AG08396 (cell line): ENCODE data around the gene DVL2.
A peak's percentile ranks its signal among the peaks of the same experiment; 100 is the strongest.

Experiments used
- DNase-seq: peaks from one replicate; pipeline ENCODE4 v3.0.0; 2012; ENCODE audit warnings: low spot score, mixed read lengths

Gene DVL2

DNA sequence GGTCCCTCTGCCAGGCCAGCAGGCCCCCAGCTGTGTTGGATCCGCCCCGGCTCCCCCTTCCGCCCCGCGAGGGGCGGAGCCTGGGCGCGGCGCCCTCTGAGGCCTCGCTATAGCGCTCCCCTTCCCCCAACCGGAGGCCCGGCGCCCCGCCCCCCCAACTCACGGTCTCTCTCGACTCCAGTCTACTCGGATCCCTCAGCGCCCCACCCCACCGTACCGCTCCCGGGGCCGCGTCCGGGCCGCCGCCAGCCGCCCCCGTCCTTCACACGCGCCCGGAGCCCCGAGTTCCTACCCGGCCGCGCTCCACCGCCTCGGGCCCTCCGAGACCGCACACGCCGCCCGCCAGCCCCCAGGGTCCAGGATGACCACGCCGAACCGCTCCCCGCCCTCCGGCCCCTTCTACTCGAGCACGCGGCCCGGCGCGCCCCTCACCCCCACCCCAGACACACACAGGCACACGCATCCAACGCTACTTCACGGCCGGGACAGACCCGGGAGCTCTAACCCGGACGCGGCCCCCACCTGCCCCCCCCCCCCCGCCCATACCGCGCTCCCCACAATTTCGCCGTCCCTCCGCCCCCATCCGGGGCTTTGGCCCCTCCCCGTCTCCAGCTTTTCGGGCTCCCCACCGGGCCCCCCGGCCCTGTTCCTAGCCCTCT lies 3.6 kb upstream of the DVL2 start:
- peak; percentile 80 for DNase-seq

DNA sequence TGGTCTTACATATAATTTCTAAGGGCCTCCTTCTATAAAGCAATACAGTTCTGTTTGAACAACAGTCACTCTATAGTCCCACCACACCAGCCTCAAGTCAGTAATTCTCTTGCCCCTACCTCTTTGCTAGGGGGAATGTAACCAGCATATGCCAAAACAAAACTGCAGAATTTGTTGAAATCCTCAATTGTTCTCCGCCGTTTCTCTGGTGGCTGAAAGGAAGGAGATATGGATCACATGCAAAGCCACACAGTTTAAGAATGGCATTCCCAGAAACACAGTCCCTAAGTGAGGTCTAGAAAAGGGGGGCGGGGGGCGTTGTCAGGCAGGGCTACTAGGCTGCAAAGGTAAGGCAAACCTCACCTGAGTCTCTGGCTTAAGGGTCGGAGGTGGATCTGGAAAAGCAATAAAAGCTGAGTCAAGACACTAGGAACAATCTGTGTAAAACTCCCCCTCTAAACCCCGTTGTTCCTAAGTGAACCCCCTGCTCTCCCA lies 3.0 kb upstream of the DVL2 start:
- DNase-seq: no peak

DNA sequence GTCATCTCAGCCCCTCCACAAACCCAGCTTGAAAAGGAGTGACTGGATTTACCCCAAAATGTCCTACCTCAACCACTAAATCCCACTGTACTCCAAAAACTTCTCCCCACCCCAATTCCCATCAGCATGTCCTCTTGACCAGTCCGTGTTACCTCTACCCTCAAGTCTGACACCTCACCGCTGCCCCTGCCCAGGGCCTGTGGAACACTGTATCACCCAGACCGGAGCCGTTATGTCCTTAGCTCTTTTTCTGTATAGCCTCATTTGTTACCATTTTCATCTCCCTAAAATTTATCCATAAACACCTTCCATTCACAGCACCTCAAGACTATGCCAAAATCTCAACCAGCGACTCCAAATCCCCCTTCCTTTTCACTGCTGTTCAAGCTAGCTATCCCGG lies 2.5 kb upstream of the DVL2 start:
- DNase-seq: no peak

DNA sequence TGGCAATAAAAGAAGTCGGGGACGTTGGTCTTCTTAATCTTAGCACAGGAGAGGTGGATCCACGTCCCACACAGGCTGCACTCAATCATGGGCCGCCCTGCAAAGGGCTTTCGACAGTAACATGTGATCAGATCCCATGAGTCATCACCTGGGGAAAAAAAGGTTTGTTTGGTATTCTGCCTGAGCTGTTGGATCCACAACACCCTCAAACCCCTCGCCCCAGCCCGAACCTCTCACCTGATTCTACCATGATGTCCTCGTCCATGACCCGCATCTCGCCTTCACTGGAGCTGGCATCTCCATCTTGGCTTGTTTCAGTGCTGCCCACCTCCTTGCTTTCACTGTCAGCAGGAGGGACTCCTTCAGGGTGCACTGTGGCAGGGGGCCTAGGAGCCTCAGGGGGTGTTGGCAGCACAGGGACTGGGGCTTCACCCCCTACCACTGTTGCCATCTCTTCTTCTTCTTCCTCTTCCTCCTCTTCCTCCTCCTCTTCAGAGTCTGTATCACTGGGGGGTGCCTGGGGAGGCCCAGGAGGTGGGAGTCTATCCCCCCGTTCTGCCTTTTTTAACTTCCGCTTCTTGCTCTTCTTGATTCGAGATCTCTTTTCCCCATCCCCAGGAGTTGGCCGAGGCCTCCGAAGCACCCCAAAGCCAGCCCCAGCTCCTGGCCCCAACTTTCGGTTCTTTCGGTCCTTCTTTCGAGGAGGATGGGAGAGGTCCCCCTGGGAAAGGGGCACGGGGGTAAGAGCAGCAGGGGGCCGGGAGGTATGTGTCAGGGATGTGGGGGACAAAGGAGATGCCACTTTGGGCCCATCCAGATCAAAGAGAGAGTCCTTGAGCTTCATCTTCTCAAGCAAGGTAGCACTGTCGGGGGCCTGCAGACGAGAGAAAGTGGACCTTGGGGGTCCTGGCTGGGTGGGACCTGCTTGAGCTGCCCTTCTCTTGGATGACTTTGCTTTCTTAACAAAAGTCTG lies 1.7 kb upstream of the DVL2 start:
- no peak for DNase-seq

DNA sequence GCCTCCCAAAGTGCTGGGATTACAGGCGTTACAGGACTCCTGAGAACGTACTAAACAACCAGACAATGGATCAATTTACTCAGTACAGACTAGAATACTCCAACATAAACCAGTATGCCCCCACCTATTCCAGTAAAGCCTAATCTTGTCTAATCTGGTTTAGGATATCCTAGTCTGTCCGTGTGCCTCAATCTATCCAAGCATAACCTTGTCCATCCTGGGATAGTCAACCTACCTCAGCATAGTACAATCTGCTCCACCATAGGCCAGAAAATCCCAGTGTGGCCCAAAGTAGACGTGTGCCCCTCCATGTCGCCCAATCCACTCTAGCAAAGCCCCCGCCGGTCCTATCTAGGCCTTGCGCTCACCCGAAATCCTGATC lies 625 bp downstream of the DVL2 start:
- no peak for DNase-seq

DNA sequence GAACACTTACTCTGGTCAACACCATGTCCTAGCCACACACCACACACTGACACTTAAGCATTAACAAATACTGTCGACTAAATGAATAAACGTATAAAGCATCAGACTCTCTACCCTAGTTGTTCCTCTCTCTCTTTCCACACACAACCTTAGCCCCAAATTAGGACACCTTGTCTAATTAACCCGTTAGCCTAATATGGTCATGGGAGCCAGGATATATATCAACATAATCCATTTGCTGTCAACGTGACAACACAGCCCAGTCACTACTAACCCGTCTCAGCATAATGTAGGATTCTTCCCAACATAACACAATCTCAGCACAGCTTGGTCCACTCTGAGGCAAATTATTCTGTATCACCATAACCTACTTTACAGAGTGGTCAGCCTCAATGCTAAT lies 2.2 kb downstream of the DVL2 start:
- DNase-seq: no peak

DNA sequence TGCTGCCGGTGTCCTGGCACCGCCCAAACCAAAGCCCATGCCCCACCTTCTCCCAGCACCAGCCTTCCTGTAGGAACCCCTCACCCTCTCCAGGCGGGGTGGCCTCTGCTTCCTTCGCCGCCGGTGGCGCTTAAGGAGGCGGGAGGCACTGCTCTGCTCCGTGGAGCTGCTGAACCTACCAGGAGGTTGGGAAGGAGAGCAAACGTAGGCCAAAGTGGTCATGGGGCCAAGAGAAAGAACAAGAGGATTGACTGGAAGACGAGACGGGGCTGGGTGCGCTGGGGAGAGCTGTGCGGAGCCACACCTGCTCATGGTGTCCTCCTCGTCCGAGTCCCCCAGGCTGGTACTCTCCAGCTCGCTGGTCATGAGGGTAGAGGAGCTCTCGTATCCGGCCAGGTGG lies 4.8 kb downstream of the DVL2 start:
- DNase-seq: no peak

DNA sequence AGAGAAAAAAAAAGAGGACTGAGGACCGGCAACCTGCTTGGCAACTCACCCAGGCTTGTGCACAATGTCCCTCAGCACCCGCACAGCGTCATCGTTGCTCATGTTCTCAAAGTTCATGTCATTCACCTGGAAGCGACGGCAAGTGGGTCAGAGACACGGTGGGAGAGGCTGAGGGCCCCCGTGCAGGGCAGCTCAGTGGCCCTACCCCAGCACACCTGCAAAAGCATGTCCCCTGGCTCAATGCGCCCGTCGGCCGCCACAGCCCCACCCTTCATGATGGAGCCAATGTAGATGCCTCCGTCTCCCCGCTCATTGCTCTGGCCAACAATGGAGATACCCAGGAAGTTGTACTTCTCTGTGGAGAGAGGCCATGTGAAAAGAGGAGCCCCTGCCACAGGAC lies 5.4 kb downstream of the DVL2 start:
- no peak for DNase-seq

DNA sequence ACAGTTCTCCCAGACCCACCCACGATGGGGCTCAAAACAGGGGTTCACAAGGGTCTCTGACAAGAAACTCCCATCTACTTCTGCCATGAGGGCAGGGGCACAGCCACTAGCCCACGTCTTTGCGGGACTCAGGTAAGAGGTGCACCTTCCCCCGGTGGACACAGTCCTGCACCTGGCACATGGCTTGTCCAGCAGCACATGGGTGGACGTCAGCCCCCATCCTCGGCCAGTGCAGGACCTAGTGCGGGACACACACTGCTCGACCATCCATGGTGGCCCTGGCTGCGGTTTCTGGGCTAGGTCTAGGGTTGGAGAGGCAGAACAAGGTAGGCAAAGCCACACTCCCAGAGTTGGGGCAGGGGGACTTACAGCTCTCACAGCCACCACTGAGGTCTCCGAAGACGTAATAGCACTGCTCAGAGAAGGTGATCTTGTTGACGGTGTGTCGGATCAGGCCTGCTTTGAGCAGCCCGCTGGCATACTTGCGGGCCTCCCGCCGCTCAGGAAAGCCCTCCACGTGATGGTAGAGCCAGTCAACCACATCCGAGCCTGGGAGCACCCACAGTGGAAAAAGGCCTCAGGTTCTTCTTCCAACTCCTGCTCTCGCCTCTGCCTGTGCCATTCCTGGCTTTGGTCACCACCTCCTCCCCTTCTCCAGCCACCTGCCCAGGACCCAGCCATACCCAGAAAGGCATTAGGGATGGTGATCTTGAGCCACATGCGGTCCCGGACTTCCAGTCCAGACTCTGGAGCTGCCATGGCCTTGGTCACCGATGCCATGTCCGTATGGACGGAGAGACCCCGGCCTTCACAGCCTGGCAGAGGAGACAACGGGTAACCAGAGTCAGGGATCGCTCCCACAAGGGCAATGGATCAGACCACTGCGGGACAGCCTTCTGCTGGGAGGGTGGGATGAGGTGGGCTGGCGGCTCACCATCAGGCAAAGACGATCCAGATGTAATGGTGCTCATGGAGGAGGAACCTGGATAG lies 7.3 kb downstream of the DVL2 start:
- no peak for DNase-seq

DNA sequence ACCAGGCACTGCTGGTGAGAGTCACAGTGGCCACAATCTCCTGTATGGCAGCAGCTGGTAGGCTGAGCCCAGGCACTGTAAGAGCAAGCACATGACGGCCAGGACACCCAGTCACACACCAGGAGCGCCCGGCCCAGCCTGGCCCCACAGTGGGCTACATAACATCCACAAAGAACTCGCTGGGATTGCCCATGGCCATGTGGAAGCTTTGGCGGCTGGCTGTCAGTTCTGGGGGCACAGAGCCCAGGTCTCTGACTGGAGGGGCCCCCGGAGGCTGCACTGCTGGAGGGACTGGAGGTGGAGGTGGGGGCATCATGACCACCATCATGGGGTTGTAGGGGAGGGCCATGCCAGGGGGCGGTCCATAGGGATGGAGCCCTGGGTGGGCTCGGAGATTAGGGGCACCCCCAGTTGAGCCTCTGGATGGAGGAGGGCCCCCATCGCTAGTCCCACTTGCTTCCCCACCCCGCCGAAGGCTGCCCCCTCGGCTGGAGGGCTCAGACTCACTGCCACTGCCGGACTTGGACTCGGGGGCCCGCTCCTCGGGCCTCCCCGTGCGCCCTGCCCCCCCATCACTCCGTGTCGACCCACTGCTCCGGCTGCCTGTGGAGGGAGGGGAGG lies 8.5 kb downstream of the DVL2 start:
- no peak for DNase-seq

DNA sequence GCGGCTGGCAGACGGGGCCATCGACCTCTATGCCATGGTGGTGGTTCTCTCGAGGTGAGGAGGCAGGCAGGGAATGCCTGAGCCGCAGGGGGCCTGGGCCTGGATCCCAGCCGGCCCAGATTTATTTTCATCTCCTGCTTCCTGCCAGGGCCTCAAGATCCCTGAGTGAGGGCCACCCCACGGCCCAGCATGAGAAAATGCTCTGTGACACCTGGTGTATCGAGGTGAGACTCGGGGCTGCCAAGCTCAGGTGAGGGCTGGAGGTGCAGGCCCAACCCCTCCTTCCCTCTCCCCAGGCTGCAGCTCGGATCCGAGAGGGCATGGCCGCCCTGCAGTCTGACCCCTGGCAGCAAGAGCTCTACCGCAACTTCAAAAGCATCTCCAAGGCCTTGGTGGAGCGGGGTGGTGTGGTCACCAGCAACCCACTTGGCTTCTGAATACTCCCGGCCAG lies 9.6 kb downstream of the DVL2 start:
- DNase-seq: no peak

DNA sequence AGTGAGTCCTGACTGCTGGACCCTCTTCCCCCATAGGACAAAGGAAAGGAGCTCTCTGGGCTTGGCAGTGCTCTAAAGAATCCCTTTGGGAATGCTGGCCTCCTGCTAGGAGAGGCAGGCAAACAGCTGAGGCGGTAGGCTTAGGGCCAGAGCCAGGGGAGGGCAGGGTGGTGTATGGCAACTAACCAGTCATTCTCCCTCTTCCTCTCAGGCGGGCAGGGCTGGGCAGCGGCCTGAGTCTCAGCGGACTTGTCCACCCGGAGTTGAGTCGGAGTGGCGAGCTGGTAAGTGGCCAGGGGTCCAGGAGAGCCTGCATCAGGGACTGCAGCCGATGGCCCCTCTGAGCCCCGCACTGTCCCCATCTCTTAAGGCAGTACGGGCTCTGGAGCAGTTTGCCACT lies 10.2 kb downstream of the DVL2 start:
- no peak for DNase-seq

DNA sequence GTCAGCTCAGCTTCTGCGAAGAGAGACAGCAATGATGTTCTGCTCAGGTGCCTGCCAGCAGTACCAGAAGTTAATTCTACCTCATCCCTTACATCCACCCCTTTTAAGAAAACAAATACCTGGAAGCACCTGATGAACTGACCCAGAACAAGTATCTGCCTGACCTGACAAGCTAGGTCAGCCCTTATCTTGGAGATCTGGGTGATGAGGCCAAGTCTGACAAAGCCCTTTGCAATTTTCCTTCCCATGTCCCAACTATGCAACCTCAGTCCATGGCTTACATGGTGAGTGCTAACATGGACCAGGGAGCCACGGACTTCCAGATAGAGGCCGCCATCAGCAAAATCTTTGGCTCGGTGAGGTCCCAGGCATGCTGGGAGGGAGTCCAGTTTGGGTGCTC lies 10.9 kb downstream of the DVL2 start:
- DNase-seq: no peak

DNA sequence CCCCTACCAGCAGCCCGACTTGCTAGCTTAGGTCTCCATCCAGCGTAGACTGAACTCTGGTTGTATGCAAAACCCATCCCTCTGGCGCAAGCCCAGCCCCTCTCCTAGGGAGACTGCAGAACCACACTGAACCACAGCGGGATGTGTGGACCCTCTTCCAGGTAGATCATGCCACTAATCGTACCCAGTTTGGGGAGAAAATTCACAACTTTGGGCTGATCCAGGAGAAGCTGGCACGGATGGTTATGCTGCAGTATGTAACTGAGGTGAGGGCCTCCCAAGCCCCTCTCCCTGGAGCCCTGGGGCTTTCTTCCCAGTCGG lies 11.4 kb downstream of the DVL2 start:
- DNase-seq: no peak

DNA sequence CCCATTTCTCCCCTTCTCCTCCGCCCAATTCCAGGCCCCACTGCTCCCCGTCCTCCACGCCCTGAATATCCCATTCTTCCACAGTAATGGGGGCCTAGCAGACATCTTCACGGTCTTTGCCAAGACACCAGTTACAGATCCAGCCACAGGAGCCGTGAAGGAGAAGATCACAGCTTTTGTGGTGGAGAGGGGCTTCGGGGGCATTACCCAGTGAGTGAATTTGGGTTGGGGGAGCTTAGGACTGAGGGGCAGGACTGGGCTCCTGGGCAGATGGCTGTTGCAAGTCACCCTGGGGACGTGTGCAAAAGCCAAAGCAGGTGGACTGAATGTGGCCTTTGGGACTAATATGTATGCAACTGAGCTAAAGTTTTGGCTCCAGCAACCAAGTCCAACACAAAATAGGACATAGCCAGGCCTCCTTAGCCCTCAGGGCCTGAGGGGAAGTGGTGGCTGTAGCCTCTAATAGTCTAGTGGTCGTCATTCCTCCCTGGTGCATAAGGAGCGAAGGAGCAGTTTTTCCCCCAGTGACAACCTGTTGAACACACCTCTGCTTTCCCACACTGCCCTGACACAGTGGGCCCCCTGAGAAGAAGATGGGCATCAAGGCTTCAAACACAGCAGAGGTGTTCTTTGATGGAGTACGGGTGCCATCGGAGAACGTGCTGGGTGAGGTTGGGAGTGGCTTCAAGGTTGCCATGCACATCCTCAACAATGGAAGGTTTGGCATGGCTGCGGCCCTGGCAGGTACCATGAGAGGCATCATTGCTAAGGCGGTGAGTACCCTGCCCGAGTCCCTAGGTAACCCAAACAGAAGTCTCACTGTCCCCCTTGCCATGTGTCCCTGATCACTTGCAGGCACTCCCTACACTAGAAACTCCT lies 12.0 kb downstream of the DVL2 start:
- DNase-seq: no peak

DNA sequence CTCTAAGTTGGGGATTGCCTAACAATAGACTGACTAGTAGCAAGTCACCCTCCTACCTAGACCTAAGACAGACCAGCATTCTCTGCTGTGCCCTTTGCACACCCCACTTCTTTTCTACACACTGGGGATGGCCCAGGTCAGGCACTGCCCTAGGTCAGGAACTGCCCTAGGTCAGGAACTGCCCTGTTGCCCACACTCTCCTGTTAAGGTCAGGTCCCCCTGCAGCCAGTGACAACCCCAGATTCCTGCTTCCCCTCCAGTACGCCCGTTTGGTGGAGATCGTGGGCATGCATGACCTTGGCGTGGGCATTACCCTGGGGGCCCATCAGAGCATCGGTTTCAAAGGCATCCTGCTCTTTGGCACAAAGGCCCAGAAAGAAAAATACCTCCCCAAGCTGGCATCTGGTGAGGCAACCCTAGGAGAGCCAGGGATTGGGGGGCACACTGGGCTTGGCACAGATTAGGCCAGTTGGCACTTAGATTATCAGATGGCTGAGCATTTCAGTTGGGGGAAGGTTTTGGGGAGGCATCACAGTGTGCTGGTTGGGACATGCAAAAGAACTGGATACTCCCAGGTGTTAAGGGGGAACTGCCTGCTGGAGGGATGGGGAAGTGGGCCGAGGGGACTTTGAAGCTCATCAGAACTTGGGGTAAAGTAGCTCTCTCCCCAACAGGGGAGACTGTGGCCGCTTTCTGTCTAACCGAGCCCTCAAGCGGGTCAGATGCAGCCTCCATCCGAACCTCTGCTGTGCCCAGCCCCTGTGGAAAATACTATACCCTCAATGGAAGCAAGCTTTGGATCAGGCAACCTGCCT lies 12.8 kb downstream of the DVL2 start:
- DNase-seq: no peak

DNA sequence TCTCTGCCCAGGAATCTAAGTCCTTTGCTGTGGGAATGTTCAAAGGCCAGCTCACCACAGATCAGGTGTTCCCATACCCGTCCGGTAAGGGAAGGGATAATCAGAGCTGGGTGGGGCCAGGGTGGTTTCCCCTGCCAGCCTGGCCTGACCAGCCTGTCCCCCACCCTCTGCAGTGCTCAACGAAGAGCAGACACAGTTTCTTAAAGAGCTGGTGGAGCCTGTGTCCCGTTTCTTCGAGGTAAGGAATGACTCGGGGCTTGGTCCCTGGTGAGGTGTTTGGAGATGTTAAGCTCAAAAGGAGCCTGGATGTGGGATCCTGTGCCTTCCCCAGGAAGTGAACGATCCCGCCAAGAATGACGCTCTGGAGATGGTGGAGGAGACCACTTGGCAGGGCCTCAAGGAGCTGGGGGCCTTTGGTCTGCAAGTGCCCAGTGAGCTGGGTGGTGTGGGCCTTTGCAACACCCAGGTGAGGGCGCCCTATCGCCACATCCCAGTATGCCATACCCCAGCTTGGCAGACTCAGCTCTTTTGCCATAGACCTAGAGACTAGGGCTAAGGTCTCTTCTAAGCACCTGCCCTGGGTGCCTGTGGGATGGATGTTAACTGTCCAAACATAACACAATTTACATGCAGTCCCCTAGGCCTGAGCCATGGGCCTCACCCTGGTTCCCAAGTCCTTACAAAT lies 13.6 kb downstream of the DVL2 start:
- DNase-seq: peak; percentile 64

DNA sequence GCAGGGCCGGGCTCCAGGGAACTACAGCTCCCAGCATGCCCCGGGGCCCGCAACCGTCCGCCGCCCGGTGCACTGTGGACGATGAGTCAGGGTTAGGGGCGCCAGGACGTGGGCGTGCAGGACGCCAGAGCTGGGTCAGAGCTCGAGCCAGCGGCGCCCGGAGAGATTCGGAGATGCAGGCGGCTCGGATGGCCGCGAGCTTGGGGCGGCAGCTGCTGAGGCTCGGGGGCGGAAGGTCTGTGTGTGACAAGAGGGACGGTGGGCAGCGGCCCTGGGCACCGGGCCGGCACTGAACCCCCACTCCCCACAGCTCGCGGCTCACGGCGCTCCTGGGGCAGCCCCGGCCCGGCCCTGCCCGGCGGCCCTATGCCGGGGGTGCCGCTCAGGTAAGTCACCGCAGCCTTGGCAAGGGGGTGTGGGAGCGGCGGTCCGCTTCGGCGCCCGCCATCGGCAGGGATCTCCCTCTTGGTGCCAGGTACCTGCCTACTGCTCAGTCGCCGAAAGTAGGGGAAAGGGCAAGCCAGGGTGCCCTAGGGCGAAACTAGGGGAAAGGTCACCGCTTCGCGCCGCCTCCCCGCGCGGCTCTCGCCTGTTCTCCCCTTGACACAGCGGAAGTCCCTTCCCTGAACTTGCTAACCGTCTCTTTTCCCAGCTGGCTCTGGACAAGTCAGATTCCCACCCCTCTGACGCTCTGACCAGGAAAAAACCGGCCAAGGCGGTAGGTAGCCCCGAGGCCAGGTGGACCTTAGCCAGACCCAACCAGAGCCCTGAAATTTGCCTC lies 14.3 kb downstream of the DVL2 start, which contains the start of the genes ACADVL and DLG4:
Gene ACADVL, plus strand, starts transcription at position 127 of the 781 bp plus-strand sequence. Its CDS starts 47 bp downstream, at position 174.
Gene DLG4, minus strand, starts transcription at position 25 of the 781 bp plus-strand sequence.
- DNase-seq: peak; percentile 95
